ENCODE data around the gene TNFRSF9. TPM values are rescaled to one million over a fixed set of nuclear protein-coding genes. Genes with fewer than 3 reads are reported as not detected.
"Not testable (repeated sequence)": the region's sequence is repeated elsewhere in the genome, so short reads cannot be mapped to it uniquely, and the experiment has no call there.

TNFRSF9 gene
- total RNA-seq, 1 donor = under 0.01 TPM

DNA sequence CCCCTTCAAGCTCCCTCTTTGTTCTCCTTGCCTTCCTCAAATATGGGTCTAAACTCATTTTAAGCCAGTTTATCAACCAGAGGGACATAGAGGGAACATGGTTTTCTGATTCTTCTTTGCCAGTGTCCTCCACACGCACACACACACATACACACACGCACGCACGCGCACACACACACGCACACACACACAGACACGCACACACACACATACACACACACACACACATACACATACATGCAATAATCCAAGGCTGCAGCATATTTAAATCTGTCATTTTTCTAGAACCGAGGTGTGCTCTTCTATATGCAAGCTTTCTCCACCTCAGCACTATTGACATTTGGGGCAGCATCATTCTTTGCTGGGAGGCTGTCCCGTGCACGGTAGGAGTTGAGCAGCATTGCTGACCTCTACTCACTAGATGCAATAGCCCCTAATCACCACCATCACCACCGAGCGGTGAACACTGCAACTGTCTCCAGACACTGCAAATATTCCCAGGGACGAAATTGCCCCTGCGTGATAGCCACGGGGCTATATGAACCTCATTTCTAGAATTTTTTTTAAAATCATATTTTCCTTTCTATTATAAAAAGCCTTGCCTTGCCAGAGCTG lies 8.0 kb downstream of the TNFRSF9 start:
- DNase-seq (ENCODE audit: low read depth) = no peak
- TF ChIP-seq, protein P1, sequence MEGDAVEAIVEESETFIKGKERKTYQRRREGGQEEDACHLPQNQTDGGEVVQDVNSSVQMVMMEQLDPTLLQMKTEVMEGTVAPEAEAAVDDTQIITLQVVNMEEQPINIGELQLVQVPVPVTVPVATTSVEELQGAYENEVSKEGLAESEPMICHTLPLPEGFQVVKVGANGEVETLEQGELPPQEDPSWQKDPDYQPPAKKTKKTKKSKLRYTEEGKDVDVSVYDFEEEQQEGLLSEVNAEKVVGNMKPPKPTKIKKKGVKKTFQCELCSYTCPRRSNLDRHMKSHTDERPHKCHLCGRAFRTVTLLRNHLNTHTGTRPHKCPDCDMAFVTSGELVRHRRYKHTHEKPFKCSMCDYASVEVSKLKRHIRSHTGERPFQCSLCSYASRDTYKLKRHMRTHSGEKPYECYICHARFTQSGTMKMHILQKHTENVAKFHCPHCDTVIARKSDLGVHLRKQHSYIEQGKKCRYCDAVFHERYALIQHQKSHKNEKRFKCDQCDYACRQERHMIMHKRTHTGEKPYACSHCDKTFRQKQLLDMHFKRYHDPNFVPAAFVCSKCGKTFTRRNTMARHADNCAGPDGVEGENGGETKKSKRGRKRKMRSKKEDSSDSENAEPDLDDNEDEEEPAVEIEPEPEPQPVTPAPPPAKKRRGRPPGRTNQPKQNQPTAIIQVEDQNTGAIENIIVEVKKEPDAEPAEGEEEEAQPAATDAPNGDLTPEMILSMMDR (IDR thresholded peaks at IDR 0.05; ENCODE audit: insufficient read depth, low read length) = no peak
- no peak overlapping the region for H3K4me3 ChIP-seq (ENCODE audit: low read depth, low read length)

- H3K4me3 ChIP-seq (ENCODE audit: low read depth, low read length) = no peak overlapping the region
- TF ChIP-seq, protein P1 (IDR thresholded peaks at IDR 0.05; ENCODE audit: insufficient read depth, low read length) = no peak
- DNase-seq (ENCODE audit: low read depth) = no peak
Measured at GRCh38 chr1:7931446-7931812, 9.2 kb downstream of the TNFRSF9 start.

GRCh38 chr1:7930645-7931445 lies 9.8 kb downstream of the TNFRSF9 start:
- DNase-seq (ENCODE audit: low read depth) = no peak
- TF ChIP-seq, protein P1 (IDR thresholded peaks at IDR 0.05; ENCODE audit: insufficient read depth, low read length) = no peak
- H3K4me3 ChIP-seq (ENCODE audit: low read depth, low read length) = no peak overlapping the region

- no peak overlapping the region for H3K4me3 ChIP-seq (ENCODE audit: low read depth, low read length)
- TF ChIP-seq, protein P1 (IDR thresholded peaks at IDR 0.05; ENCODE audit: insufficient read depth, low read length) = no peak
- DNase-seq (ENCODE audit: low read depth) = no peak
Measured at GRCh38 chr1:7929637-7930036, 11.0 kb downstream of the TNFRSF9 start.

DNA sequence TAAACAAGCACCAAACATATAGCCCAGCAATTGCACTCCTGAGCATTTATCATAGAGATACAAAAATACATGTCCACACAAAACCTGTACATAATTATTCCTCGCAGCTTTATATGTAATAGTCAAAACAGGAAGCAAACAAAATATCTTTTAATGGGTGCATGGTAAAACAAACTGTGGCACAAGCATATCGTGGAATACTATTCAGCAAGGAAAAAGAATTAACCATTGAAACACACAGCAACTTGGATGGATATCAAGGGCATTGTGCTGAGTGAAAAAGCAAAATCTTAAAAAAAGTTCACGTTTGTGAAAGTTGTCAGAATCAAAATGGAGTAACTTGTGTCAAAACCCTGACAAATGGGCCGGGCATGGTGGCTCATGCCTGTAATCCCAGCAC lies 12.4 kb downstream of the TNFRSF9 start:
- TF ChIP-seq, protein P1 (IDR thresholded peaks at IDR 0.05; ENCODE audit: insufficient read depth, low read length) = no peak
- H3K4me3 ChIP-seq (ENCODE audit: low read depth, low read length) = no peak overlapping the region
- no peak for DNase-seq (ENCODE audit: low read depth)

- DNase-seq (ENCODE audit: low read depth); H3K4me3 ChIP-seq (ENCODE audit: low read depth, low read length): not testable (repeated sequence)
Measured at GRCh38 chr1:7927061-7927460, 13.6 kb downstream of the TNFRSF9 start.

DNA sequence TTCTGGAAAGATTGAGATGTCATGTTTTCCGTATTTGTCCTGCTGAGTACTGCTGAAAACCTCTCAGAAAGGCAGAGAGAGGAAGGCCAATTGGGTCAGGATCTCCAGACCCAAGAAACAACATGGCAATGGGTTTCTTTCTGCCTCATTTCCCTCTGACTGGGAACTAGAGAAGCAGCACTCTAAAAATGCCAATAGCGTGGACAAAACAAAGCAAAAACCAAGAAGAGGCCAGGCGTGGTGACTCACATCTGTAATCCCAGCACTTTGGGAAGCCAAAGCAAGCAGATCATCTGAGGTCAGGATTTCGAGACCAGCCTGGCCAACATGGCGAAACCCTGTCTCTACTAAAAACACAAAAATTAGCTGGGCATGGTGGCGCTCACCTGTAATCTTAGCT lies 18.3 kb downstream of the TNFRSF9 start:
- peak; percentile 38 for DNase-seq (ENCODE audit: low read depth)
- TF ChIP-seq, protein P1 (IDR thresholded peaks at IDR 0.05; ENCODE audit: insufficient read depth, low read length) = no peak
- H3K4me3 ChIP-seq (ENCODE audit: low read depth, low read length) = no peak overlapping the region
